H1 (cell line): Measurements from ENCODE around the gene SLMAP. TPM values are rescaled to one million over a fixed set of nuclear protein-coding genes. Genes with fewer than 3 reads are reported as not detected.

ENCODE experiments used
- CTCF ChIA-PET: fragments of 300-600 bp; sonication (Branson Sonifier 250); formaldehyde crosslinking; loops from one replicate; lab custom pipeline; 2021; ENCODE audit not compliant: partially characterized antibody; lab: Charles Lee
- POLR2A ChIA-PET: fragments of 300-600 bp; sonication (Branson Sonifier 250); formaldehyde crosslinking; loops from one replicate; lab custom pipeline; 2021; ENCODE audit warnings: inconsistent platforms; ENCODE audit not compliant: partially characterized antibody; lab: Charles Lee
- DNase-seq, 2 experiments: peaks; one replicate each; pipeline versions ENCODE4 v3.0.0 to v3.0.0-alpha.2; 2010 to 2022; ENCODE audit warnings: low spot score in 2 of 2, low read depth in 1 of 2, mixed read lengths in 1 of 2
- FAIRE-seq: peaks from 2 replicates; lab custom pipeline; 2011; peaks lifted over from hg19 to GRCh38; lab: Jason Lieb, UNC
- H2AFZ ChIP-seq: 2 replicates; pipeline ENCODE4 v1.8.1; 2012; ENCODE audit warnings: low read length, inconsistent platforms
- H2AK5ac ChIP-seq: 2 replicates; pipeline ENCODE4 v1.6.1; 2013; ENCODE audit warnings: low read depth, low read length
- H2BK120ac ChIP-seq: replicated peaks from 2 replicates; pipeline ENCODE3; 2013; ENCODE audit warnings: low read depth, low read length, inconsistent platforms
- H2BK12ac ChIP-seq: 2 replicates; pipeline ENCODE4 v1.6.1; 2013; ENCODE audit warnings: low read depth, low read length
- H2BK15ac ChIP-seq: 2 replicates; pipeline ENCODE4 v1.6.1; 2013; ENCODE audit warnings: low read length
- H2BK20ac ChIP-seq: 2 replicates; pipeline ENCODE4 v1.6.1; 2013; ENCODE audit warnings: low read length
- H2BK5ac ChIP-seq: 2 replicates; pipeline ENCODE4 v1.6.1; 2013; ENCODE audit warnings: low read depth, low read length
- H3K14ac ChIP-seq: 2 replicates; pipeline ENCODE4 v1.6.1; 2013; ENCODE audit warnings: inconsistent platforms; ENCODE audit not compliant: insufficient read length
- H3K18ac ChIP-seq: 2 replicates; pipeline ENCODE4 v1.6.1; 2013; ENCODE audit warnings: low read length; ENCODE audit errors: extremely low read depth
- H3K23ac ChIP-seq: 2 replicates; pipeline ENCODE4 v1.6.1; 2013; ENCODE audit warnings: inconsistent platforms; ENCODE audit not compliant: insufficient read length
- H3K23me2 ChIP-seq: 2 replicates; pipeline ENCODE4 v1.6.1; 2013; ENCODE audit warnings: low read depth, low read length
- H3K27ac ChIP-seq: 2 replicates; pipeline ENCODE4 v1.6.1; 2011; ENCODE audit warnings: low read depth, low read length, inconsistent platforms
- H3K27me3 ChIP-seq, 4 experiments: replicated peaks in 1 of 4; 1 replicate in 1 of 4; 2 replicates in 3 of 4; pipeline versions ENCODE4 v1.6.1 to v1.8.1; 2011 to 2013; ENCODE audit warnings: low read length in 3 of 4, mild to moderate bottlenecking in 3 of 4, inconsistent platforms in 2 of 4, mixed read lengths in 2 of 4, moderate library complexity in 1 of 4; ENCODE audit not compliant: control insufficient read depth in 3 of 4, insufficient read depth in 3 of 4; ENCODE audit errors: extremely low read depth in 1 of 4
- H3K36me3 ChIP-seq, 4 experiments: 2 replicates each; pipeline versions ENCODE4 v1.6.1 to v1.8.1; 2011 to 2013; ENCODE audit warnings: mild to moderate bottlenecking in 4 of 4, low read length in 3 of 4, moderate library complexity in 2 of 4, control low read depth in 1 of 4, inconsistent platforms in 1 of 4; ENCODE audit not compliant: insufficient read depth in 4 of 4, control insufficient read depth in 2 of 4
- H3K4ac ChIP-seq: replicated peaks from 2 replicates; pipeline ENCODE3; 2013; ENCODE audit warnings: low read length, low read depth, mixed read lengths, inconsistent platforms; ENCODE audit not compliant: insufficient read length
- H3K4me1 ChIP-seq, 4 experiments: replicated peaks in 1 of 4; 1 replicate in 1 of 4; 2 replicates in 3 of 4; pipeline versions ENCODE4 v1.6.1 to v1.8.1; 2011 to 2013; ENCODE audit warnings: low read length in 3 of 4, inconsistent platforms in 2 of 4, mixed read lengths in 1 of 4; ENCODE audit not compliant: insufficient read depth in 4 of 4, control insufficient read depth in 3 of 4
- H3K4me2 ChIP-seq, 2 experiments: 2 replicates each; pipeline versions ENCODE4 v1.6.1 to v1.8.1; 2011 to 2013; ENCODE audit warnings: low read depth in 2 of 2, low read length in 2 of 2, control low read depth in 1 of 2, inconsistent platforms in 1 of 2, mild to moderate bottlenecking in 1 of 2; ENCODE audit not compliant: insufficient read depth in 1 of 2
- H3K4me3 ChIP-seq, 4 experiments: fragments of 200-600, 300-600 bp in 1 of 4; sonication (generic), shearing (Covaris generic), sonication (Bioruptor Twin) in 1 of 4; 2 replicates each; pipeline versions ENCODE4 v1.5.1 to v1.8.1; 2011 to 2016; ENCODE audit warnings: low read length in 4 of 4, low read depth in 3 of 4, control low read depth in 2 of 4, inconsistent platforms in 2 of 4, mild to moderate bottlenecking in 2 of 4, mixed read lengths in 1 of 4, moderate library complexity in 1 of 4; ENCODE audit not compliant: insufficient read depth in 2 of 4; ENCODE audit errors: extremely low read depth in 1 of 4
- H3K56ac ChIP-seq: replicated peaks from 2 replicates; pipeline ENCODE3; 2013; ENCODE audit warnings: low read depth, mild to moderate bottlenecking, mixed read lengths, low read length, inconsistent platforms; ENCODE audit not compliant: insufficient read length
- H3K79me1 ChIP-seq: 2 replicates; pipeline ENCODE4 v1.6.1; 2013; ENCODE audit warnings: low read depth, low read length, control low read depth
- H3K79me2 ChIP-seq, 2 experiments: 2 replicates each; pipeline versions ENCODE4 v1.6.1 to v1.8.1; 2012 to 2013; ENCODE audit warnings: low read length in 2 of 2, mild to moderate bottlenecking in 2 of 2, inconsistent platforms in 1 of 2; ENCODE audit not compliant: insufficient read depth in 2 of 2, control insufficient read depth in 1 of 2
- H3K9ac ChIP-seq, 4 experiments: replicated peaks in 1 of 4; 1 replicate in 1 of 4; 2 replicates in 3 of 4; pipeline versions ENCODE4 v1.6.1 to v1.8.1; 2011 to 2013; ENCODE audit warnings: low read depth in 3 of 4, low read length in 3 of 4, control low read depth in 2 of 4, mild to moderate bottlenecking in 2 of 4, moderate library complexity in 2 of 4, inconsistent platforms in 1 of 4; ENCODE audit errors: extremely low read depth in 1 of 4
- H3K9me3 ChIP-seq, 2 experiments: 2 replicates each; pipeline versions ENCODE4 v1.6.1 to v1.8.1; 2012 to 2013; ENCODE audit warnings: mild to moderate bottlenecking in 2 of 2, moderate library complexity in 2 of 2, control low read depth in 1 of 2, inconsistent platforms in 1 of 2, low read depth in 1 of 2, low read length in 1 of 2, mixed read lengths in 1 of 2; ENCODE audit not compliant: insufficient read depth in 2 of 2
- H4K20me1 ChIP-seq, 2 experiments: replicated peaks in 1 of 2; 2 replicates each; pipeline versions ENCODE3 to v1.8.1; 2011 to 2013; ENCODE audit warnings: inconsistent platforms in 2 of 2, low read length in 2 of 2, mild to moderate bottlenecking in 1 of 2; ENCODE audit not compliant: insufficient read depth in 2 of 2, control insufficient read depth in 1 of 2
- H4K5ac ChIP-seq: 2 replicates; pipeline ENCODE4 v1.6.1; 2013; ENCODE audit warnings: low read length, low read depth, mixed read lengths, inconsistent platforms; ENCODE audit not compliant: insufficient read length
- H4K8ac ChIP-seq: 2 replicates; pipeline ENCODE4 v1.8.0; 2013; ENCODE audit warnings: mild to moderate bottlenecking, moderate library complexity, low read length, inconsistent platforms; ENCODE audit not compliant: insufficient read depth; ENCODE audit errors: extremely low read depth
- H4K91ac ChIP-seq: replicated peaks from 2 replicates; pipeline ENCODE3; 2013; ENCODE audit warnings: low read length, mixed read lengths, inconsistent platforms; ENCODE audit not compliant: insufficient read length
- BACH1 ChIP-seq: IDR thresholded peaks from 2 replicates; pipeline ENCODE4 v1.6.1; 2012; ENCODE audit warnings: low read length, improper control_type of control experiment
- SP1 ChIP-seq: IDR thresholded peaks from 2 replicates; pipeline ENCODE4 v1.6.1; 2011; ENCODE audit warnings: low read depth, low read length
- WGBS, 2 experiments: shearing (Covaris generic) in 1 of 2; methylation state at CpG; one replicate each; pipeline versions ENCODE4 v1.1.6 to v1.1.7; 2013 to 2015; ENCODE audit warnings: low lambda C conversion rate in 2 of 2, mixed read lengths in 2 of 2, inconsistent platforms in 1 of 2, low coverage in 1 of 2, missing lambda C conversion rate in 1 of 2; ENCODE audit not compliant: insufficient replicate concordance in 2 of 2, insufficient coverage in 1 of 2, insufficient read length in 1 of 2; ENCODE audit errors: extremely low coverage in 1 of 2, missing lambda C conversion rate in 1 of 2; 5-methylcytosine and 5-hydroxymethylcytosine counted together
- polyA plus RNA-seq, 7 experiments: library from polyadenylated mRNA; depleted of rRNA in 3 of 7; stranded (reverse) in 5 of 7; unstranded in 2 of 7; fragments of >200 nt in 5 of 7; fragments of 200-250 nt in 2 of 7; gene quantifications; 1 replicate in 5 of 7; 2 replicates in 1 of 7; 4 replicates in 1 of 7; pipeline versions ENCODE4 v1.2.1 to v1.2.3, GENCODE V29; 2011 to 2013; ENCODE audit warnings: missing spikeins in 2 of 7, mixed read lengths in 2 of 7
- total RNA-seq: library from RNA; stranded (reverse); fragmentation: NEBNext Ultra II Directional; extraction: Animal tissue kit (Norgen Biotek cat#: 25700); gene quantifications from 2 replicates; pipeline ENCODE4 v1.2.1, GENCODE V29; 2021

Gene SLMAP
- total and polyA plus RNA-seq, 2 of the 8 experiments (the other 6 are each of a cell fraction or from before 2014, with no cell fraction given), result 13.6 to 70.4 TPM

- Histone ChIP-seq H3K79me1 (no peaks in the 10 kb centered on the region; the same call in none of the 2 replicates), H3K9ac (no peak overlapping the region), H2BK12ac (no peak overlapping the region), H3K27ac (no peak overlapping the region), H2BK20ac (no peak overlapping the region), H2AK5ac (no peak overlapping the region), H3K23me2 (no peaks in the 10 kb centered on the region; the same call in 1 of the 2 replicates), H2BK120ac (no peak overlapping the region), H3K18ac (no peak overlapping the region), H3K4ac (no peak overlapping the region), H3K56ac (no peak overlapping the region), H4K91ac (no peak overlapping the region), H3K4me2 (no peak overlapping the region), H3K36me3 (no peaks in the 10 kb centered on the region; a peak in 1 of 8 replicates), H4K5ac (no peak overlapping the region), H3K23ac (no peak overlapping the region), H2AFZ (no peak overlapping the region), H3K79me2 (peaks cover 0 to 79% of the 10 kb centered on the region in 2 experiments; a peak in 3 of 4 replicates), H3K14ac (no peak overlapping the region), H4K8ac (no peak overlapping the region), H3K27me3 (no peaks in the 10 kb centered on the region), H4K20me1 (peaks cover 0 to 3% of the 10 kb centered on the region in 2 experiments), H3K4me1 (peaks cover 2 to 8% (median 5%) of the 10 kb centered on the region in 4 experiments; a peak in 4 of 7 replicates), H2BK15ac (no peak overlapping the region), H3K9me3 (no peaks in the 10 kb centered on the region), H3K4me3 (no peak overlapping the region), H2BK5ac (no peak overlapping the region)
- FAIRE-seq (peak; percentile 60), DNase-seq (no peak)
- POLR2A ChIA-PET, result interaction anchor here (1.5 to 2.4 kb wide), 2 partner anchors 11 to 12 kb away, joined by 4 to 8 read pairs; no protein-coding TSS in a partner anchor
- 74% methylated on average over 6 of the region's 6 CpGs; no CpG with 5 or more reads in 1 of the 2 experiments for WGBS, 2 experiments
- CTCF ChIA-PET, result interaction anchor here (0.6 to 1.3 kb wide), 3 partner anchors 10 to 35 kb away, joined by 3 to 4 read pairs (median 4); no protein-coding TSS in a partner anchor
- TF ChIP-seq BACH1 (no peak), SP1 (peak; percentile 82)
Observed at GRCh38 chr3:57820479-57820878, 64.4 kb downstream of the SLMAP start.
